Epidermal melanocyte (primary cell): ENCODE results near the gene GPX1.

Experiments
- DNase-seq: peaks from one replicate; pipeline ENCODE4 v3.0.0; 2011; ENCODE audit warnings: low spot score; ENCODE audit not compliant: insufficient read length

The GPX1 gene

DNA sequence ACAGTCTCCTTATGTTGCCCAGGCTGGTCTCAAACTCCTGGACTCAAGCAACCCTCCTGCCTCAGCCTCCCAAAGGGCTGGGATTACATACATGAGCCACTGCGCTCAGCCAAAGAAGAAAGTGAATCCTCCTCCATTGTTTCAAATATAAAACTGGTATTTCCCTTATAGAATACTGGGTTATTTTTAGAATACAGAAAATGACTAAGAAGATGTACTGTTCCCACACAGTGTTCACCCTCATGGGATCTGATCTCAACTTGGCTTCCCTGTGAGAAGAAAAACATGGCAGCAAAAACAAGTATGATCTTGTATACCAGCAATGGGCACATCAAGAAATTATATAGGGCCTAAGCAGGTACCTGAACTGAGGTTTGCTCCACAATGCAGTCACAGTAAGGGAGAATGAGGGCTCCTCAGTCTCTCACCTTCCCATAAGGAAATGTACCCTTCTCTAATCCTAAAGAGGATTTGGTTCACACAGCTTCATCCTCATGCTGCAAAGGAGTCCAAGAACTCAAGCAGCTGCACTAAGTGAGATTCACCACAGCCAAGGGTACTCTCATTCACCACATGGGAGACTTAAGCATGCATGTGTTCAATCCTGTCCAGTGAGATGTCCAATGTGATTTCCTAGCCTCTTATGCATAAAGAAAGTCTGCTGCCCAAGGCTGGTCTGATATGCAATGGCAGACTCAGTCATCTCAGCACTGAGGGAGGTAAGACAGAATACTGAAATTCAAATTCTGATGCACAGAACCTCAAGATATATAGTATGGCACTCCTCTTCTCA, 44.1 kb downstream of the GPX1 start:
- DNase-seq, result no peak

GRCh38 chr3:49311283-49311682, 46.9 kb downstream of the GPX1 start:
- no peak for DNase-seq

- DNase-seq, result no peak
Measured at GRCh38 chr3:49310677-49311076, 47.5 kb downstream of the GPX1 start.
